Measurements from ENCODE around the gene MBD3L5.
"Not testable (repeated sequence)": the region's sequence is repeated elsewhere in the genome, so short reads cannot be mapped to it uniquely, and the experiment has no call there.

- TF ChIP-seq CTCF (conservative IDR thresholded peaks at IDR 0.05; ENCODE audit: low read length); EZH2phosphoT487 (IDR thresholded peaks at IDR 0.05; ENCODE audit: borderline replicate concordance): not testable (repeated sequence)
These were observed 25.3 kb downstream of the MBD3L5 start for GRCh38 chr19:7055679-7056078.
